ENCODE results near the gene EFCAB12.

Gene EFCAB12

DNA sequence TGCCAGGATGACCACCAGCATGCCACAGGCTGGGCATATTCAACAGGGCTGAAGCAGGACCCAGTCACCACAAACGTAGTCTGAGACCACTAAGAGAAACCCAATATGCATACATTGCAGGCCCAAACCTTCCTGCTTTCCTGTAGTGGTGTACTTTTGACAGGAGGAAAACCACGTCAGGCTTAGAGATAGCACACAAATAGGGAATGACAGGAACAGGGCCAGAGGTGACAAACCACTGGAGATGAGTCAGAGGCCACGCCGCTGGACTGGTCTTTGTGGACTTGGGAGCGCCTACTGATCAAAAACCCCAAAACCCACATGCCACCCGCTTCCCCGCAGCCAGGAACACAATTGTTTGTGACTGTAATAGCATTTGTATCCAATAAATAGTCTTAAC, 3.6 kb upstream of the EFCAB12 start:
- H3K4me3 ChIP-seq (ENCODE audit: low read depth, low read length): no peak overlapping the region
- no peak for DNase-seq (ENCODE audit: low read depth)
- TF ChIP-seq, protein P1, sequence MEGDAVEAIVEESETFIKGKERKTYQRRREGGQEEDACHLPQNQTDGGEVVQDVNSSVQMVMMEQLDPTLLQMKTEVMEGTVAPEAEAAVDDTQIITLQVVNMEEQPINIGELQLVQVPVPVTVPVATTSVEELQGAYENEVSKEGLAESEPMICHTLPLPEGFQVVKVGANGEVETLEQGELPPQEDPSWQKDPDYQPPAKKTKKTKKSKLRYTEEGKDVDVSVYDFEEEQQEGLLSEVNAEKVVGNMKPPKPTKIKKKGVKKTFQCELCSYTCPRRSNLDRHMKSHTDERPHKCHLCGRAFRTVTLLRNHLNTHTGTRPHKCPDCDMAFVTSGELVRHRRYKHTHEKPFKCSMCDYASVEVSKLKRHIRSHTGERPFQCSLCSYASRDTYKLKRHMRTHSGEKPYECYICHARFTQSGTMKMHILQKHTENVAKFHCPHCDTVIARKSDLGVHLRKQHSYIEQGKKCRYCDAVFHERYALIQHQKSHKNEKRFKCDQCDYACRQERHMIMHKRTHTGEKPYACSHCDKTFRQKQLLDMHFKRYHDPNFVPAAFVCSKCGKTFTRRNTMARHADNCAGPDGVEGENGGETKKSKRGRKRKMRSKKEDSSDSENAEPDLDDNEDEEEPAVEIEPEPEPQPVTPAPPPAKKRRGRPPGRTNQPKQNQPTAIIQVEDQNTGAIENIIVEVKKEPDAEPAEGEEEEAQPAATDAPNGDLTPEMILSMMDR (IDR thresholded peaks at IDR 0.05; ENCODE audit: control insufficient read depth, extremely low read depth, insufficient read depth): no peak

DNA sequence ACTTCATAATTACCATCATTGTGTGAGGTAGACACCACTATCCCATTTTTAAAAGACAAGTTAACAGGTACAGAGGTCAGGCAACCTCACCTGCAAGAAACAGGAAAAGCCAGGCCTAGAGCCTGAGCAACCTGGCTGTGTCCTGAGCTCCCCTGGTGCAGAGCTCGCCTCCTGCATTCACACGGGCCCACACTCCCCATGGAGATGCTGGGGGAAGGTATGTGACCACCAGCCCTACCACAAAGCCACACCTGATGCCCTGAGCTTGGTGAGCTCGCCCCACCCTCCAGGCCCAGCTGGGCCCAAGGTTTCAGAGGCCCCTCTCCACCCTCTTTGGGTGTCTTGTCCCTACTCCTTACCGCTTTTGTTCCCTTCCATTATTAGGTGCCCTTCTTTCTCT, 1.2 kb upstream of the EFCAB12 start:
- no peak overlapping the region for H3K4me3 ChIP-seq (ENCODE audit: low read depth, low read length)
- no peak for DNase-seq (ENCODE audit: low read depth)
- TF ChIP-seq, protein P1 (IDR thresholded peaks at IDR 0.05; ENCODE audit: control insufficient read depth, extremely low read depth, insufficient read depth): no peak

DNA sequence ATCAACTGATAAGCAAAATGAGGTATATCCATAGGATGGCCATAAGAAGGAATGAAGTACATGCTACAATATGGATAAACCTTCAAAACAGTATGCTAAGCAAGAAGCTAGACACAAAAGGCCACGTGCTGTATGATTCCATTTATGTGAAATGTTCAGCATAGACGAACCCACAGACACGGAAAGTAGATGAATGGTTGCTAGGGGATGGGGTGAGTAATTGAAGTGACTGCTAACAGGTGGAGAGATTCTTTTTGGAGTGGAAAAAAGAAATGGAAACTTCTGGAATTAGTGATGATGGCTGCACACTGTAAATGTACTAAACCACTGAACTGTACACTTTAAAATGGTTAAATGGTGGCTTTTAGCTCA, 630 bp upstream of the EFCAB12 start:
- TF ChIP-seq, protein P1 (IDR thresholded peaks at IDR 0.05; ENCODE audit: control insufficient read depth, extremely low read depth, insufficient read depth): no peak
- no peak for DNase-seq (ENCODE audit: low read depth)
- peak overlapping the region; percentile 53 for H3K4me3 ChIP-seq (ENCODE audit: low read depth, low read length)

DNA sequence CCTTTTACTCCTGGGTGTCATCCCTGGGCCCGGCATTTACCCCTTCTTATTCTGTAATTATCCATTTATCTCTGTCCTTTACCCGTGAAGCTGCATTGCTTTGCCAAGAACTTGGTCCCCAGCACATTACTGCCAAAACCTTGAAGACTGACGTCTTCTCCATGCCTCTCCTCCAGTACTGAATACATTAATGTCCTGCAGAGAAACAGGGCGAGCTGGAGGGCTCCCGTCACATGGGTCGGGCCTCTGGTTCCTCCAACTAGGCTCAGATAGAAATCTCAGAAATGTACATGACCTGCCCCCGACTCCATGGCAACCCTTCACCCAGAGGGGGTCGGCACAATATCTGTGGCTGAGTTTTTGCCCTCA, 445 bp downstream of the EFCAB12 start:
- no peak for DNase-seq (ENCODE audit: low read depth)
- TF ChIP-seq, protein P1 (IDR thresholded peaks at IDR 0.05; ENCODE audit: control insufficient read depth, extremely low read depth, insufficient read depth): no peak
- H3K4me3 ChIP-seq (ENCODE audit: low read depth, low read length): peak overlapping the region; percentile 53

DNA sequence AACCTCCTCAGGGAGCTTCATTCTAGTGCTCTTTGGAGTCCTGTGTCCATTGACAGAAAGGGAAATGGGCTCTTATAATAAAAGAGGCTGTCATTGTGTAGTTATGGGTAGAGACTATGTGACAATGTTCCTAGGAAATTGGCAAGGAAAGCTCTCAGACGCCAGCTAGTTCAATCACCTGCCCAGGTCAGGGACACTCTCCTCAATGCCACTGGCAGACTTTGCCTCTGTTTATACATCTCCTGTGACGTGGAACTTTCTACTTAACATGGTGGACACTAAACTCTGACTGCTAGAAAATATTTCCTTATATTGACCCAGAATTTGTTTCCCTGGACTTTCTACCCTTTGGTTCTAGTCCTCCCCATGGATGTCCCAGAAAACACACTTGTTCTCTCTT, 2.8 kb downstream of the EFCAB12 start:
- TF ChIP-seq, protein P1 (IDR thresholded peaks at IDR 0.05; ENCODE audit: control insufficient read depth, extremely low read depth, insufficient read depth): no peak
- H3K4me3 ChIP-seq (ENCODE audit: low read depth, low read length): peak overlapping the region; percentile 60
- no peak for DNase-seq (ENCODE audit: low read depth)

DNA sequence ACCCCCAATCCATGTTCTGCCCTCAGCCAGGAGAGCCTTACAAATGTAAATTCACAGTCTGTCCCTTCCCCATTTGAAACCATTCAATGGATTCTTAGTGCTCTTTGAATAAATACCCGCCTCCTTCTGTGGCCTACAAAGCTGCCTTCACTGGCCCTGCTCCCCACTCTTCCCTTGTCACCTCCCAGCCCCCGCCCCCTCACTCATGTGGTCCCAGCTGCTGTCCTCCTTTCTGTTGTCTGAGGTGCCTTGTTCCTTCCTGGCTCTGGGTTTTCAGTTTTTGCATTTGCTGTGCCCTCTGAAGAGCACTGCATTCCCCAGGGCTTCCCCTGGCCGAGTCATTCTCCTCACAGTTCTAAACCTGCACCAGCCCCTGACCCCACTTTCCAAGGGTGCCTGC, 3.2 kb downstream of the EFCAB12 start:
- TF ChIP-seq, protein P1 (IDR thresholded peaks at IDR 0.05; ENCODE audit: control insufficient read depth, extremely low read depth, insufficient read depth): no peak
- no peak for DNase-seq (ENCODE audit: low read depth)
- H3K4me3 ChIP-seq (ENCODE audit: low read depth, low read length): peak overlapping the region; percentile 60

DNA sequence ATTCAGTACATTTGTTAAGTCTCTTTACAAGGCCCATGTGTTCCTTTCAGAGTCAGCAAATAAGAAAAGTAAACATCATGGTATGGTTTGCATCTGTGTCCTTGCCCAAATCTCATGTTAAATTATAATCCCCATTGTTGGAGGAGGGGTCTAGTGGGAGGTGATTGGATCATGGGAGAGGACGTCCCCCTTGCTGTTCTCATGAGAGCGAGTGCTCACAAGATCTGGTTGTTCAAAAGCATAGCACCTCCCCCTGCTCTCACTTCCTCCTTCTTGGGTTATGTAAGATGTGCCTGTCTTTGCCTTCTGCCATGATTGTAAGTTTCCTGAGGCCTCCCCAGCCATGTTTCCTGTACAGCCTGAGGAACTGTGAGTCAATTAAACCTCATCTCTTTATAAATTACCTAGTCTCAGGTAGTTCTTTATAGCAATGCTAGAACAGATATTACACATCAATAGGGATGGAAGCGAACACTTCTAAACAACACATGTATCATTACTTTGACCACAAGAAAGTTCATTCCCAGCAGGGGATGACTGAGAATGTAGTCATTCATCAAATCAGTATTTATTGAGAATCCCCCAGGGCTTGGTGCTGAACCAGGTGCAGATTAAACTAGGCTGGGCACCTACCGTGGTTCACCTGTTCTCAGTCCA, 4.1 kb downstream of the EFCAB12 start:
- DNase-seq (ENCODE audit: low read depth): peak; percentile 100
- peak overlapping the region; percentile 60 for H3K4me3 ChIP-seq (ENCODE audit: low read depth, low read length)
- TF ChIP-seq, protein P1 (IDR thresholded peaks at IDR 0.05; ENCODE audit: control insufficient read depth, extremely low read depth, insufficient read depth): no peak
